ENCODE measurements around the gene UNC93A.
"Not testable (repeated sequence)": the region's sequence is repeated elsewhere in the genome, so short reads cannot be mapped to it uniquely, and the experiment has no call there.

UNC93A gene

GRCh38 chr6:167317172-167317571, 26.1 kb downstream of the UNC93A start:
- FAIRE-seq = no peak

- FAIRE-seq = not testable (repeated sequence)
Observed at GRCh38 chr6:167318354-167318753, 27.2 kb downstream of the UNC93A start.

GRCh38 chr6:167318856-167319255, 27.7 kb downstream of the UNC93A start:
- FAIRE-seq = not testable (repeated sequence)

GRCh38 chr6:167319856-167320753, 29.0 kb downstream of the UNC93A start:
- not testable (repeated sequence) for FAIRE-seq

GRCh38 chr6:167320754-167321056, 29.6 kb downstream of the UNC93A start:
- not testable (repeated sequence) for FAIRE-seq

- not testable (repeated sequence) for FAIRE-seq
Observed at GRCh38 chr6:167321185-167321584, 30.1 kb downstream of the UNC93A start.

- FAIRE-seq = no peak
Observed at GRCh38 chr6:167323111-167323510, 32.0 kb downstream of the UNC93A start.

- no peak for FAIRE-seq
Observed at GRCh38 chr6:167324111-167324510, 33.0 kb downstream of the UNC93A start.

GRCh38 chr6:167325766-167326165, 34.7 kb downstream of the UNC93A start:
- FAIRE-seq = no peak

GRCh38 chr6:167327391-167327790, 36.3 kb downstream of the UNC93A start:
- FAIRE-seq = no peak

- no peak for FAIRE-seq
Observed at GRCh38 chr6:167328086-167328485, 37.0 kb downstream of the UNC93A start.

GRCh38 chr6:167329014-167329413, 37.9 kb downstream of the UNC93A start:
- FAIRE-seq = no peak

- FAIRE-seq = no peak
Observed at GRCh38 chr6:167330750-167331149, 39.6 kb downstream of the UNC93A start.

- FAIRE-seq = no peak
Observed at GRCh38 chr6:167331565-167331964, 40.5 kb downstream of the UNC93A start.

- no peak for FAIRE-seq
Observed at GRCh38 chr6:167336844-167337630, 45.9 kb downstream of the UNC93A start.

GRCh38 chr6:167337675-167338449, 46.7 kb downstream of the UNC93A start:
- FAIRE-seq = no peak

- no peak for FAIRE-seq
Observed at GRCh38 chr6:167338541-167339117, 47.5 kb downstream of the UNC93A start.

- no peak for FAIRE-seq
Observed at GRCh38 chr6:167341038-167341583, 50.0 kb downstream of the UNC93A start.

GRCh38 chr6:167341665-167342655, 50.8 kb downstream of the UNC93A start:
- FAIRE-seq = no peak

- no peak for FAIRE-seq
Observed at GRCh38 chr6:167342879-167343610, 51.9 kb downstream of the UNC93A start.

Measured in endometrium (tissue), 2 donors.